Measurements from ENCODE around the gene GLIS1. TPM values are rescaled to one million over a fixed set of nuclear protein-coding genes. Genes with fewer than 3 reads are reported as not detected.

Gene GLIS1
- total RNA-seq, 1 experiment from 2014 or later, result 0.71 TPM

DNA sequence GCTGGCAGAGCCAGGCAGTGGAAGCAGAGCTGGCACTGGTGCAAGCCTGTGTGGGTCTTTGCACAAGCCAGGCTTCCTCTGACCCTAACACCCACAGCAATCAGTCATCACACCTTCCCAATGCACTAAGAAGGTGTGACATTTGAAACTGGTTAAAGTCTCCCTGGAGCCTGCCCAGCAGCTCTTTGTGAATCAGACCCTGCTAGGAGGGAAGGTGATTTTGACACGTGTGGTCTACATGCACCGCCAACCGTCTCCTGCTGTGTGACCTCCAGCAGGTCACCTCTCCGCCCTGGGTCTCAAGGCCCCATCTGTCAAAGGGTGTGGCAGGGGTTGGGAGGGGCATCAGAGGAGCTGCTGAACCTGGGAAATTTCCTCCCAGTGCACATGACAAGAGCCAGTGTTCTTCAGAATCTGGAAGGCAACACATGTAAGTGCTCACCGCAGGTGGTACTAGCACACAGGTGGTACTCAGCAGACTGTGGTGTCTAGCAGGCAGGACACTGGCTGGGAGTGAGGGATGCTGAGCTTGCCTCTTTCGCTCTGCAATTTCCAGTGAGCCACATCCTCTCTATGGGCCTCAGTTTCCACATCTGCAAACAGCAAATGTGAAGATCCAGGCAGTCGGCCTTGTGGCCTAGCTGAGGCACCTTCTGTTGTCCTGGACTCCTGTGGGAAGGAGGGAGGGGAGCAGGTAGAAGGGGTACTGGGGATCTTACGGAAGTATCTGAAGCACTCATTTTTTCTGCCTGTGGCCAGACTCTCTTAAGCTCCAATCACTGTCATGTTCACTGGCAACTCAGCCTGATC, 156.5 kb downstream of the GLIS1 start:
- DNase-seq (ENCODE audit: low read depth), result no peak

- no peak for DNase-seq (ENCODE audit: low read depth)
Observed at GRCh38 chr1:53581476-53581875, 157.5 kb downstream of the GLIS1 start.

GRCh38 chr1:53580739-53581475, 158.1 kb downstream of the GLIS1 start:
- DNase-seq (ENCODE audit: low read depth), result no peak

GRCh38 chr1:53580009-53580400, 159.0 kb downstream of the GLIS1 start:
- DNase-seq (ENCODE audit: low read depth), result no peak

DNA sequence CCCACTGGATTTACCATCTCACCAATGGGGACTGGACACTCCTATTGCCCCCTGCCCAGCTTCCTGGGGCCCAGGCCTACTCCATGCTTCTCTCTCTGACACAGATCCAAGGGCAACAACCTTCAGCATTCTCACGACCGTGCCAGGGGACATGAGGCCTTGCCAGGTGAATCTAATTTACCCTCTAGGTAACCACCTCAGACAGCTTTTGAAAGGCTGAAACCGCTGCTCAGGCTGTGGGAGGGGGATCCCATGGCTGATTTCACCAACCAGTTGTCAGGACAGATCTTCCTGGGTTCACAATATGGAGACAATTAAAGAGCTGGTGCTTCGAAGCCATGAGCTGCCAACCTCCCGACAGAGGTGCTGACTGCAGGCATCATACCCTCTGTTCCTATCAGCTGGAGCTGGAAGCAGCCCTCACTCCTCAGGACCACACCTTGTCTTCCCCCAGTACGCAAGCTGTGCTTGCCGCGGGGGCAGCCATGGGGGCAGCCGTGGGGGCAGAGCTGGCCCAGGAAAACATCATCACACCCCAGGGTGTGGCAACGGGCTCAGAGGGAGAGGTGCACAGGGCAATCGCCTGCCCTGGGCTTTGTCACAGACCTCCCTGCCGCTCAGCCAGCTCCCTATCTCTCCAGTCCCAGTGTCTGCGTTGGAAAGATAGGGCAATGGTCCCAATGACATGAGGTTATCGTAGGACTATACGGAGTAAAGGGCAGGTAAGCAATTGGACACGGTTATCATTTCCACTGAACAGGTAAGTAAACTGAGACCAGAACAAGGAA, 159.5 kb downstream of the GLIS1 start:
- DNase-seq (ENCODE audit: low read depth), result no peak

- DNase-seq (ENCODE audit: low read depth), result peak; percentile 41
Observed at GRCh38 chr1:53578358-53578757, 160.6 kb downstream of the GLIS1 start.

DNA sequence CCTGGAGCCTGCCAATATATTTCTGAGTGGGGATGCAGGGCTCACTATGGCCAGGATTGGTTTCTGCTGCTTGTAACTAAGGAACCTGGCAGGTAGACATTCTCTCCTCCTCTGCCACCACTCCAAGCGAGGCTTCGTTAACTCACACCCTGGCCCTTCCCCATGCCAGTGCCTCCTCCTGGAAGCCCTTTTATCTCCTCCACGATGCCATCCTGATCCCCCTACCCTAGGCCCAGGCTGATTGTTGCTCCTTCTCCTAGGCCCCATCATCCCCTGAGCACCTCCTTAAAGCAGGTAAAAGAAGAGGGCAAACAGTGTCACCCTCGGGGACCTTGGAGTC, 161.2 kb downstream of the GLIS1 start:
- DNase-seq (ENCODE audit: low read depth), result no peak

GRCh38 chr1:53576866-53577760, 161.9 kb downstream of the GLIS1 start:
- DNase-seq (ENCODE audit: low read depth), result no peak

GRCh38 chr1:53576381-53576801, 162.6 kb downstream of the GLIS1 start:
- DNase-seq (ENCODE audit: low read depth), result no peak

DNA sequence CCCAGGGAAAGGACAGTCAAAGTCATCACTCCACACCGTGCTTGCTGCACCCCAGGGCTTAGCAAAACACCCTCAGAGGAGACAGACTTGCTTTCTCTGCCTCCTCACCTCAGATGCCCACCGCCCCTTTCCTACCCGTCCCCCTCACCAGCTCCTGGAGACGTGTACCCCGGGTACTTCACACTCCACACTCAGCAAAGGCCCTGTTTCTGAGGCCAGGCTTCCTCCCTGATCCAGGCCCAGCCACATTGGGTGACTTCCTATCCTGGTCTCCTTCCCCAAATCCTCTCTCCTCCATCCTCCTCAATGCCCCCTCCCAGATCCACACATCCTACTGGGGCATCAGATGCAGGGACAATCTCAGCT, 163.0 kb downstream of the GLIS1 start:
- no peak for DNase-seq (ENCODE audit: low read depth)

- DNase-seq (ENCODE audit: low read depth), result no peak
Observed at GRCh38 chr1:53575141-53575954, 163.6 kb downstream of the GLIS1 start.

DNA sequence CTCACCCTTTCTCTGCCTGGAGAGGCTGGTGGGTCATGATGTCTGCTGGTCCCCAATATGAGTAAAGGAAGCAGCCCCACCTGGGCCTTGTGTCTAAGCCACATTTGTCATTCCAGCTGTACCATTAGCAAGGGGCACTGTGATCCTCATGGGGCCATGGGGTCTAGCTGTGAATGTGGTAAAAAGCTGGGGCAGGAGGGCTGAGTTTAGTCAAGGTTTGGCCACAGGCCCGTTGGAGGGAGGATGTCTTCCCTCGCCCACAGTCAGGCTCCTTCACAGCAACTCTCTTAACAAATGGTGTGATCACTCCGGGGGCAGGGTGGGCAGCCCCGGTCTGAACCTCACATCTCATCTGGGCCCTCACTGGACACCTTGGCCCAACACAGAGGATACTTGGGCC, 164.3 kb downstream of the GLIS1 start:
- no peak for DNase-seq (ENCODE audit: low read depth)

DNA sequence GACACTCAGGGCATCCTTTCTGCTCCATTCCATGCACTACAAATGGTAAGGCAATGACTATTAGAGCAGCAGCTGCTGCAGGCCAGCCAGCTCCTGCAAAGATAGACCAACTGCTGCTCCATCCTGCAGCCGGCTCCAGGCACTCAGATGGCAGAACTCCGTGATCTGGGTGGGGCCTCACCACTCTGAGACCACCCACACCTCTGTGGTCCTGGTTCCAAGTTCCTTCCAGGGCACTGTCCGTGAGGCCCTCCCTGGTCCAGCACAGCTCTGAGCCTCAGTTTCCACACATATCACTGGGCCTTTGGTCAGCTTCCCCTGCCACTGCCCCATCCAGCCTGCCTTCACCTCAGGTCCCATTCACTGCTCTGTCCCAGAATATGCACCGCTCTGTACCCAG, 165.0 kb downstream of the GLIS1 start:
- no peak for DNase-seq (ENCODE audit: low read depth)

GRCh38 chr1:53573522-53573921, 165.4 kb downstream of the GLIS1 start:
- DNase-seq (ENCODE audit: low read depth), result no peak

DNA sequence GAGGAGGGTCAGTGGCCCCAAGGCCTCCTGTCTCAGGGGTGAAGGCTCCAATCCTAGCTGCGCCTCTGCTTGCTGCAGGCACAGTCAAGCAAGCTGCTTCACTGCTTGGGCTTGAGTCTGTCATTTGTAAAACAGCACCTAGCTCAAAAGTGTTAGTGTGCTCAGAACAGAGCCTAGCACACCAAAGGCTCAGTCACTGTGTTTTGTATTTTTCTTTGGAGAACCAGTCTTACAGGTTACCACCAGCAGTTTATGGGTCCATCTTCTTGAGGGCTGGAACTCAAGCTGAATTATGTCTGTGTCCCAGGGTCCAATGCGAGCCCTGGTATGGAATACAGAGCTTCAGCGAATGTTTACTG, 166.2 kb downstream of the GLIS1 start:
- DNase-seq (ENCODE audit: low read depth), result no peak

- peak; percentile 61 for DNase-seq (ENCODE audit: low read depth)
Observed at GRCh38 chr1:53572065-53572814, 166.7 kb downstream of the GLIS1 start.

- no peak for DNase-seq (ENCODE audit: low read depth)
Observed at GRCh38 chr1:53568540-53568939, 170.4 kb downstream of the GLIS1 start.

DNA sequence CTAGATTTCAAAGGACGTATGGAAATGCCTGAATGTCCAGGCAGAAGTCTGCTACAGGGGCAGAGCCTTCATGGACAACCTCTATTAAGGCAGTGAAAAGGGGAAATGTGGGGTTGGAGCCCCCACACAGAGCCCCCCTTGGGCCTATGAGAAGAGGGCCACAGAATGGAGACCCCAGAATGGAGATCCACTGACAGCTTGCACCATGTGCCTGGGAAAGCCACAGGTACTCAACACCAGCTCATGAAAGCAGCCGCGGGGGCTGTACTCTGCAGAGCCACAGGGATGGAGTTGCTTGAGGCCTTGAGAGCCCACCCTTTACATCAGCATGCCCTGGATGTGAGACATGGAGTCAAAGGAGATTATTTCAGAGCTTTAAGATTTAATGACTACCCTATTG, 171.1 kb downstream of the GLIS1 start:
- DNase-seq (ENCODE audit: low read depth), result no peak

DNA sequence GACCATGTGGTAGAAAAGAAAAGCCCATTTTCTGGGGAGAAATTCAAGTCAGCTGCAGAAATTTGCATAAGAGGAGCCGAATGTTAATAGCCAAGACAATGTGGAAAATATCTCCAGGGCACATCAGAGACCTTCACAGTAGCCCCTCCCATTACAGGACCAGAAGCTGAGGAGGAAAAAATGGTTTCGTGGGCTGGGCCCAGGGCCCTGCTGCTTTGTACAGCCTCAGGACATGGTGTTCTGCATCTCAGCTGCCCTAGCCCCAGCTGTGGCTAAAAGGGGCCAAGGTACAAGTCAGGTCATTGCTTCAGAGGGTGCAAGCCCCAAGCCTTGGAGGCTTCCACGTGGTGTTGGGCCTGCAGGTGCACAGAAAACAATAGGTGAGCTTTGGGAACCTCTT, 171.5 kb downstream of the GLIS1 start:
- no peak for DNase-seq (ENCODE audit: low read depth)

- DNase-seq (ENCODE audit: low read depth), result no peak
Observed at GRCh38 chr1:53563611-53564010, 175.4 kb downstream of the GLIS1 start.

Measured in HT1080 (cell line).